HepG2 (cell line): ENCODE data around the gene OGFOD3. TPM values are rescaled to one million over a fixed set of nuclear protein-coding genes. Genes with fewer than 3 reads are reported as not detected.

ENCODE experiments used
- ATAC-seq: fragments of 200-7000 bp; cut with Tn5 transposase; 3 replicates; pipeline ENCODE4 v1.9.1; 2020; ENCODE audit warnings: mild to moderate bottlenecking, moderate library complexity
- BruUV-seq: library from RNA; stranded (reverse); fragments of 400-500 nt; replicated peaks from 2 replicates; lab custom pipeline; 2021; lab: Mats Ljungman, UMichigan
- CTCF ChIA-PET: fragments of 300-600 bp; formaldehyde crosslinking; extraction: SDS; loops from one replicate; lab custom pipeline; 2021; ENCODE audit warnings: low total read pairs, inconsistent platforms, low intra/inter-chr PET ratio; lab: Yijun Ruan, JAX
- POLR2A ChIA-PET: fragments of 350-600 bp; sonication (Branson Sonifier 250); formaldehyde crosslinking; loops from one replicate; lab custom pipeline; 2020; ENCODE audit warnings: antibody characterized with exemption, inconsistent platforms; lab: Yijun Ruan, JAX
- DNase-seq: peaks from one replicate; pipeline ENCODE4 v3.0.0-alpha.2; 2015; ENCODE audit warnings: low spot score
- FAIRE-seq: peaks from 3 replicates; lab custom pipeline; 2011; peaks lifted over from hg19 to GRCh38; lab: Jason Lieb, UNC
- H2AFZ ChIP-seq: one replicate; pipeline ENCODE4 v1.6.1; 2011; ENCODE audit warnings: low read length, inconsistent platforms
- H3K27ac ChIP-seq: fragments of 300-600 bp; 3 replicates; pipeline ENCODE4 v1.8.0; 2011; ENCODE audit warnings: mixed run types, mild to moderate bottlenecking, mixed read lengths, low read length, inconsistent platforms; ENCODE audit not compliant: insufficient read depth; ENCODE audit errors: extremely low read length
- H3K27me3 ChIP-seq, 2 experiments: fragments of 200-600 bp in 1 of 2; 2 replicates in 1 of 2; 3 replicates in 1 of 2; pipeline versions ENCODE4 v1.6.0 to v1.8.0; 2011; ENCODE audit warnings: low read length in 2 of 2, mild to moderate bottlenecking in 2 of 2, moderate library complexity in 2 of 2, inconsistent platforms in 1 of 2; ENCODE audit not compliant: insufficient read depth in 2 of 2, control insufficient read depth in 1 of 2
- H3K36me3 ChIP-seq, 2 experiments: fragments of 200-600 bp in 1 of 2; replicated peaks in 1 of 2; 2 replicates in 1 of 2; 3 replicates in 1 of 2; pipeline versions ENCODE4 v1.5.1 to v1.8.0; 2011; ENCODE audit warnings: low read length in 2 of 2, inconsistent platforms in 1 of 2; ENCODE audit not compliant: insufficient read depth in 2 of 2, control insufficient read depth in 1 of 2
- H3K4me1 ChIP-seq: 2 replicates; pipeline ENCODE4 v1.5.1; 2012; ENCODE audit warnings: low read length, inconsistent platforms; ENCODE audit not compliant: insufficient read depth
- H3K4me2 ChIP-seq: 2 replicates; pipeline ENCODE4 v1.6.0; 2011; ENCODE audit warnings: low read depth, low read length, inconsistent platforms
- H3K4me3 ChIP-seq, 3 experiments: fragments of 200-600 bp in 1 of 3; sonication (generic), shearing (Covaris generic) in 1 of 3; replicated peaks in 1 of 3; 2 replicates each; pipeline ENCODE4 v1.5.1; 2011 to 2016; ENCODE audit warnings: low read length in 3 of 3, inconsistent platforms in 2 of 3, low read depth in 2 of 3, mild to moderate bottlenecking in 2 of 3, control low read depth in 1 of 3, mixed read lengths in 1 of 3; ENCODE audit not compliant: insufficient read depth in 1 of 3
- H3K79me2 ChIP-seq: one replicate; pipeline ENCODE4 v1.6.1; 2011; ENCODE audit warnings: low read length, inconsistent platforms; ENCODE audit not compliant: insufficient read depth
- H3K9ac ChIP-seq: 2 replicates; pipeline ENCODE4 v1.6.0; 2011; ENCODE audit warnings: mild to moderate bottlenecking, low read depth, low read length, inconsistent platforms; ENCODE audit not compliant: insufficient read depth
- H3K9me3 ChIP-seq: 2 replicates; pipeline ENCODE4 v1.5.1; 2012; ENCODE audit warnings: mild to moderate bottlenecking, low read length
- H4K20me1 ChIP-seq: 2 replicates; pipeline ENCODE4 v1.6.0; 2011; ENCODE audit warnings: inconsistent platforms, mild to moderate bottlenecking, low read length, moderate library complexity; ENCODE audit not compliant: insufficient read depth
- ASH2L ChIP-seq: fragments of 300-600, 200-600 bp; sonication (generic); IDR thresholded peaks from 2 replicates; pipeline ENCODE4 v1.7.0; 2017; ENCODE audit warnings: low read depth, mild to moderate bottlenecking, moderate library complexity, mixed read lengths, low read length; ENCODE audit not compliant: insufficient read length
- CBX5 ChIP-seq: sonication (generic); formaldehyde crosslinking; IDR thresholded peaks from 2 replicates; pipeline ENCODE4 v1.4.0; 2020; ENCODE audit warnings: missing genetic modification reagents, borderline replicate concordance
- EZH2 ChIP-seq: conservative IDR thresholded peaks from 2 replicates; pipeline ENCODE4 v1.6.1; 2012; ENCODE audit warnings: mild to moderate bottlenecking, low read depth, low read length, moderate library complexity
- FOXM1 ChIP-seq: sonication (generic); formaldehyde crosslinking; IDR thresholded peaks from 2 replicates; pipeline ENCODE4 v1.5.0; 2020; ENCODE audit warnings: missing genetic modification reagents
- GABPA ChIP-seq, 2 experiments: IDR thresholded peaks; 2 replicates each; pipeline ENCODE4 v1.6.1; 2011 to 2016; ENCODE audit warnings: low read depth in 2 of 2, low read length in 1 of 2, missing biosample characterization in 1 of 2, missing genetic modification characterization in 1 of 2
- HOXA7 ChIP-seq: sonication (generic); formaldehyde crosslinking; IDR thresholded peaks from 2 replicates; pipeline ENCODE4 v1.8.1; 2022; ENCODE audit warnings: mild to moderate bottlenecking, missing genetic modification reagents, moderate library complexity
- MAF1 ChIP-seq: sonication (generic); formaldehyde crosslinking; IDR thresholded peaks from 2 replicates; pipeline ENCODE4 v1.5.0; 2020; ENCODE audit warnings: missing genetic modification reagents, borderline replicate concordance
- MED8 ChIP-seq: sonication (generic); formaldehyde crosslinking; IDR thresholded peaks from 2 replicates; pipeline ENCODE4 v1.8.1; 2023; ENCODE audit warnings: mild to moderate bottlenecking, missing genetic modification reagents; ENCODE audit not compliant: insufficient replicate concordance
- NFIC ChIP-seq: IDR thresholded peaks from 2 replicates; pipeline ENCODE4 v1.6.1; 2012; ENCODE audit warnings: mild to moderate bottlenecking, low read length, inconsistent platforms
- NR2C2 ChIP-seq: sonication (generic); formaldehyde crosslinking; IDR thresholded peaks from 2 replicates; pipeline ENCODE4 v1.4.0; 2020; ENCODE audit warnings: missing genetic modification reagents, mild to moderate bottlenecking, moderate library complexity, borderline replicate concordance
- RCOR2 ChIP-seq: IDR thresholded peaks from 2 replicates; pipeline ENCODE4 v1.6.1; 2016; ENCODE audit warnings: missing biosample characterization, missing genetic modification reagents
- TCF7 ChIP-seq: sonication (generic); IDR thresholded peaks from 2 replicates; pipeline ENCODE4 v1.6.1; 2016; ENCODE audit warnings: antibody characterized with exemption, low read depth
- XBP1 ChIP-seq: sonication (generic); formaldehyde crosslinking; IDR thresholded peaks from 2 replicates; pipeline ENCODE4 v1.5.0; 2020; ENCODE audit warnings: missing genetic modification reagents
- ZFP62 ChIP-seq: sonication (generic); formaldehyde crosslinking; IDR thresholded peaks from 2 replicates; pipeline ENCODE4 v1.4.0; 2020; ENCODE audit warnings: missing genetic modification reagents
- ZNF350 ChIP-seq: sonication (generic); formaldehyde crosslinking; IDR thresholded peaks from 2 replicates; pipeline ENCODE4 v1.4.0; 2020; ENCODE audit warnings: mild to moderate bottlenecking, low read depth, missing genetic modification reagents, borderline replicate concordance
- ZNF431 ChIP-seq: sonication (generic); formaldehyde crosslinking; IDR thresholded peaks from 2 replicates; pipeline ENCODE4 v1.9.0; 2022; ENCODE audit warnings: missing genetic modification reagents, low read depth, mild to moderate bottlenecking, borderline replicate concordance
- ZNF547 ChIP-seq: sonication (generic); formaldehyde crosslinking; IDR thresholded peaks from 2 replicates; pipeline ENCODE4 v1.5.1; 2020; ENCODE audit warnings: mild to moderate bottlenecking, missing genetic modification reagents
- ZNF614 ChIP-seq: IDR thresholded peaks from 2 replicates; pipeline ENCODE4 v1.6.1; 2018; ENCODE audit warnings: missing biosample characterization, missing genetic modification reagents, inconsistent platforms, borderline replicate concordance
- WGBS: methylation state at CpG from one replicate; pipeline ENCODE4 v1.1.6; 2017; ENCODE audit warnings: low lambda C conversion rate; 5-methylcytosine and 5-hydroxymethylcytosine counted together
- in situ Hi-C: cut with HindIII; loops from 2 replicates; pipeline ENCODE4 v1.10.0; 2017; ENCODE audit warnings: low pct_unique_long_range_greater_than_20kb; ENCODE audit not compliant: extremely low pct_ligation_motif_present
- intact Hi-C: fragments of 100-400 bp; cut with micrococcal nuclease; formaldehyde crosslinking; loops from one replicate; pipeline ENCODE4 v1.10.0; 2022; ENCODE audit not compliant: unreplicated experiment
- polyA plus RNA-seq, 8 experiments: library from polyadenylated mRNA; depleted of rRNA in 3 of 8; stranded (reverse) in 7 of 8; unstranded in 1 of 8; fragments of >200 nt; fragmentation: Illumina TruSeq in 4 of 8; extraction: Trizol in 4 of 8; gene quantifications; 2 replicates each; pipeline versions ENCODE4 v1.2.1 to v1.2.3, GENCODE V29; 2011 to 2016; ENCODE audit warnings: low read depth in 4 of 8, missing spikeins in 1 of 8, mixed read lengths in 1 of 8; ENCODE audit not compliant: insufficient read depth in 1 of 8
- total RNA-seq, 5 experiments: library from RNA; depleted of rRNA; stranded (reverse); fragments of >200 nt; fragmentation: Illumina TruSeq; extraction: Trizol; gene quantifications; 2 replicates each; pipeline ENCODE4 v1.2.3, GENCODE V29; 2016; ENCODE audit warnings: low read depth in 1 of 5
- TF ChIP-seq, protein P1 (sequence below): sonication (generic); formaldehyde crosslinking; IDR thresholded peaks from 2 replicates; pipeline ENCODE4 v1.4.0; 2020; ENCODE audit warnings: missing genetic modification reagents
- TF ChIP-seq, protein P2 (sequence below): sonication (generic); formaldehyde crosslinking; IDR thresholded peaks from 2 replicates; pipeline ENCODE4 v1.5.0; 2020; ENCODE audit warnings: missing genetic modification reagents
- TF ChIP-seq, protein P3 (sequence below): sonication (generic); formaldehyde crosslinking; IDR thresholded peaks from 2 replicates; pipeline ENCODE4 v1.5.1; 2020; ENCODE audit warnings: mild to moderate bottlenecking, missing genetic modification reagents, moderate library complexity

Gene OGFOD3
- total and polyA plus RNA-seq, 2 of the 13 experiments (the other 11 are each of a cell fraction or from before 2014, with no cell fraction given) = 40.0 to 42.1 TPM

DNA sequence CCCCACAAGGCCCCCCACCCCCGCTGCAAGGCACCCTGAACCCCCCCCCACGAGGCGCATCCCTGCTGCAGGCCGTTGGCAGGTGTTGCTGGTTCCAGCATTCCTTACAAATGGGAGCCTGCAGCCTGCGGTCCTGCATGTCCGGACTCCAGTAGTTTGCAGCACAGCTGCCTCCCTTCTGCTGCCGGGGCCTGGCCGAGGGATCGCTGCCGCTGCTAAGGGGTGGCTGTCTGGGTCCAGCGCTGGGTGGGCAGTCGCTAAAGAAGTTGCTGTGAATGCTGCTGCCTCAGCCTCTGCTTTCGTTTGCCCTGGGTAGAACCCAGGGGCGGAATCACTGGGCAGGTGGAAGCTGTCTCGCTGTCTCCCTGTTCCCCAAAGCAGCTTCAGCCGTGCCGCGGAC, 35.0 kb downstream of the OGFOD3 start (continued):
- TF ChIP-seq, protein P1, sequence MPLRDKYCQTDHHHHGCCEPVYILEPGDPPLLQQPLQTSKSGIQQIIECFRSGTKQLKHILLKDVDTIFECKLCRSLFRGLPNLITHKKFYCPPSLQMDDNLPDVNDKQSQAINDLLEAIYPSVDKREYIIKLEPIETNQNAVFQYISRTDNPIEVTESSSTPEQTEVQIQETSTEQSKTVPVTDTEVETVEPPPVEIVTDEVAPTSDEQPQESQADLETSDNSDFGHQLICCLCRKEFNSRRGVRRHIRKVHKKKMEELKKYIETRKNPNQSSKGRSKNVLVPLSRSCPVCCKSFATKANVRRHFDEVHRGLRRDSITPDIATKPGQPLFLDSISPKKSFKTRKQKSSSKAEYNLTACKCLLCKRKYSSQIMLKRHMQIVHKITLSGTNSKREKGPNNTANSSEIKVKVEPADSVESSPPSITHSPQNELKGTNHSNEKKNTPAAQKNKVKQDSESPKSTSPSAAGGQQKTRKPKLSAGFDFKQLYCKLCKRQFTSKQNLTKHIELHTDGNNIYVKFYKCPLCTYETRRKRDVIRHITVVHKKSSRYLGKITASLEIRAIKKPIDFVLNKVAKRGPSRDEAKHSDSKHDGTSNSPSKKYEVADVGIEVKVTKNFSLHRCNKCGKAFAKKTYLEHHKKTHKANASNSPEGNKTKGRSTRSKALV = no peak
- TF ChIP-seq ZFP62 = no peak

DNA sequence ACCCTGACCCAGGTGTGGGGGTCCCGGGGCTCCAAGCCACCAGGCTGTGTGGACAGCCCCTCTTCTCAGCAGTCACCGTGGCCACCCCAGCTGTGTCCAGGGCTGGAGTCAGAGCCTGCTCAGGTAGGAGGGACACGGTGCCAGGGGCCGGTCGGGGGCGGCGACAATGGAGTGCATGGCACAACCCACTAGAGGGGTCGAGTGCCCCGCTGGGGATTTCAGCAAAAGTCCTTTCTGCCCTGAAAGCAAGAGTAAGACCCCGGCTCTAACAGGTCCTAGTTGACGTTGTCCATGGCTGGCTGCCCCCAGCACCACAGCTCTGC, 35.5 kb downstream of the OGFOD3 start:
- Histone ChIP-seq H3K36me3 (no peaks in the 10 kb centered on the region), H3K9me3 (no peaks in the 10 kb centered on the region), H3K27ac (no peak overlapping the region), H3K4me2 (no peak overlapping the region), H2AFZ (no peak overlapping the region), H3K4me1 (peaks cover 63% of the 10 kb centered on the region), H3K27me3 (peaks cover 10 to 55% of the 10 kb centered on the region in 2 experiments; a peak in 4 of 5 replicates), H3K4me3 (no peak overlapping the region), H3K79me2 (no peaks in the 10 kb centered on the region), H3K9ac (no peak overlapping the region), H4K20me1 (no peaks in the 10 kb centered on the region)
- WGBS = 60% methylated on average over 9 of the region's 11 CpGs
- DNase-seq (no peak), FAIRE-seq (no peak), ATAC-seq (no peak)
- POLR2A ChIA-PET = interaction anchor here (0.9 kb wide), 1 partner anchor 12 kb away, joined by 3 read pairs; no protein-coding TSS in a partner anchor
- CTCF ChIA-PET = no interaction called here
- intact Hi-C loops (no loop called here), in situ Hi-C loops (no loop called here)
- BruUV-seq = no TSS peak
- TF ChIP-seq ZNF431 (CRISPR knock-in tag) = no peak
- TF ChIP-seq NFIC = no peak
- TF ChIP-seq RCOR2 (CRISPR knock-in tag) = no peak
- no peak for TF ChIP-seq EZH2
- no peak for TF ChIP-seq XBP1
- TF ChIP-seq NR2C2 = no peak
- TF ChIP-seq, protein P2, sequence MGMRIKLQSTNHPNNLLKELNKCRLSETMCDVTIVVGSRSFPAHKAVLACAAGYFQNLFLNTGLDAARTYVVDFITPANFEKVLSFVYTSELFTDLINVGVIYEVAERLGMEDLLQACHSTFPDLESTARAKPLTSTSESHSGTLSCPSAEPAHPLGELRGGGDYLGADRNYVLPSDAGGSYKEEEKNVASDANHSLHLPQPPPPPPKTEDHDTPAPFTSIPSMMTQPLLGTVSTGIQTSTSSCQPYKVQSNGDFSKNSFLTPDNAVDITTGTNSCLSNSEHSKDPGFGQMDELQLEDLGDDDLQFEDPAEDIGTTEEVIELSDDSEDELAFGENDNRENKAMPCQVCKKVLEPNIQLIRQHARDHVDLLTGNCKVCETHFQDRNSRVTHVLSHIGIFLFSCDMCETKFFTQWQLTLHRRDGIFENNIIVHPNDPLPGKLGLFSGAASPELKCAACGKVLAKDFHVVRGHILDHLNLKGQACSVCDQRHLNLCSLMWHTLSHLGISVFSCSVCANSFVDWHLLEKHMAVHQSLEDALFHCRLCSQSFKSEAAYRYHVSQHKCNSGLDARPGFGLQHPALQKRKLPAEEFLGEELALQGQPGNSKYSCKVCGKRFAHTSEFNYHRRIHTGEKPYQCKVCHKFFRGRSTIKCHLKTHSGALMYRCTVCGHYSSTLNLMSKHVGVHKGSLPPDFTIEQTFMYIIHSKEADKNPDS (CRISPR knock-in tag) = no peak
- TF ChIP-seq ASH2L = no peak
- TF ChIP-seq GABPA (IDR thresholded peaks at IDR 0.05; ENCODE audit: low read depth, low read length) = no peak
- TF ChIP-seq GABPA (CRISPR knock-in tag; IDR thresholded peaks at IDR 0.05; ENCODE audit: low read depth) = no peak
- no peak for TF ChIP-seq ZNF547
- TF ChIP-seq ZNF350 (CRISPR knock-in tag) = no peak
- no peak for TF ChIP-seq TCF7
- TF ChIP-seq FOXM1 (CRISPR knock-in tag) = no peak
- TF ChIP-seq CBX5 = no peak
- TF ChIP-seq MAF1 = no peak
- no peak for TF ChIP-seq HOXA7 (CRISPR knock-in tag)
- TF ChIP-seq ZNF614 = no peak
- TF ChIP-seq, protein P3, sequence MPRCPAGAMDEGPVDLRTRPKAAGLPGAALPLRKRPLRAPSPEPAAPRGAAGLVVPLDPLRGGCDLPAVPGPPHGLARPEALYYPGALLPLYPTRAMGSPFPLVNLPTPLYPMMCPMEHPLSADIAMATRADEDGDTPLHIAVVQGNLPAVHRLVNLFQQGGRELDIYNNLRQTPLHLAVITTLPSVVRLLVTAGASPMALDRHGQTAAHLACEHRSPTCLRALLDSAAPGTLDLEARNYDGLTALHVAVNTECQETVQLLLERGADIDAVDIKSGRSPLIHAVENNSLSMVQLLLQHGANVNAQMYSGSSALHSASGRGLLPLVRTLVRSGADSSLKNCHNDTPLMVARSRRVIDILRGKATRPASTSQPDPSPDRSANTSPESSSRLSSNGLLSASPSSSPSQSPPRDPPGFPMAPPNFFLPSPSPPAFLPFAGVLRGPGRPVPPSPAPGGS (CRISPR knock-in tag) = no peak
- no peak for TF ChIP-seq MED8 (CRISPR knock-in tag)
